Body of pancreas (tissue), 4 donors: Measurements from ENCODE around the gene MAP7D2.

Experiments used
- POLR2A ChIP-seq, 3 donors: fragments of 450-650 bp; IDR thresholded peaks; one replicate each; pipeline ENCODE4 v1.6.1; 2016; ENCODE audit warnings: antibody characterized with exemption in 3 of 3, mild to moderate bottlenecking in 2 of 3
- TF ChIP-seq, protein P1 (sequence below), 7 experiments: fragments of 450-650 bp in 4 of 7; fragments of 200-600 bp in 3 of 7; sonication (generic) in 3 of 7; IDR thresholded peaks; one replicate each; pipeline ENCODE4 v1.5.1; 2016 to 2019; ENCODE audit warnings: antibody characterized with exemption in 7 of 7

GRCh38 chrX:20128670-20129069 lies 12.0 kb upstream of the MAP7D2 start:
- TF ChIP-seq, protein P1, sequence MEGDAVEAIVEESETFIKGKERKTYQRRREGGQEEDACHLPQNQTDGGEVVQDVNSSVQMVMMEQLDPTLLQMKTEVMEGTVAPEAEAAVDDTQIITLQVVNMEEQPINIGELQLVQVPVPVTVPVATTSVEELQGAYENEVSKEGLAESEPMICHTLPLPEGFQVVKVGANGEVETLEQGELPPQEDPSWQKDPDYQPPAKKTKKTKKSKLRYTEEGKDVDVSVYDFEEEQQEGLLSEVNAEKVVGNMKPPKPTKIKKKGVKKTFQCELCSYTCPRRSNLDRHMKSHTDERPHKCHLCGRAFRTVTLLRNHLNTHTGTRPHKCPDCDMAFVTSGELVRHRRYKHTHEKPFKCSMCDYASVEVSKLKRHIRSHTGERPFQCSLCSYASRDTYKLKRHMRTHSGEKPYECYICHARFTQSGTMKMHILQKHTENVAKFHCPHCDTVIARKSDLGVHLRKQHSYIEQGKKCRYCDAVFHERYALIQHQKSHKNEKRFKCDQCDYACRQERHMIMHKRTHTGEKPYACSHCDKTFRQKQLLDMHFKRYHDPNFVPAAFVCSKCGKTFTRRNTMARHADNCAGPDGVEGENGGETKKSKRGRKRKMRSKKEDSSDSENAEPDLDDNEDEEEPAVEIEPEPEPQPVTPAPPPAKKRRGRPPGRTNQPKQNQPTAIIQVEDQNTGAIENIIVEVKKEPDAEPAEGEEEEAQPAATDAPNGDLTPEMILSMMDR (IDR thresholded peaks at IDR 0.05), result no peak
- no peak for TF ChIP-seq POLR2A (IDR thresholded peaks at IDR 0.05)
